Frontal cortex (tissue), 4 donors: Measurements from ENCODE around the gene WT1. TPM values are rescaled to one million over a fixed set of nuclear protein-coding genes. Genes with fewer than 3 reads are reported as not detected.
A peak's percentile ranks its signal among the peaks of the same experiment; 100 is the strongest.

Source experiments
- DNase-seq, 2 donors: peaks; one replicate each; pipeline ENCODE4 v3.0.0; 2012; ENCODE audit warnings: low spot score in 2 of 2
- FAIRE-seq: peaks from 2 replicates; lab custom pipeline; 2012; peaks lifted over from hg19 to GRCh38; lab: Jason Lieb, UNC
- total RNA-seq: library from RNA; depleted of rRNA; stranded (reverse); fragments of >200 nt; gene quantifications from one replicate; pipeline ENCODE4 v1.2.3, GENCODE V29; 2014
- donor health status: control.
- donor health status: control.
- donor health status: control.

Gene WT1
- total RNA-seq, 1 donor from 2014 or later, result not detected

GRCh38 chr11:32439501-32440210, 4.3 kb upstream of the WT1 start:
- FAIRE-seq, result no peak
- DNase-seq, result no peak

- DNase-seq (no peak), FAIRE-seq (no peak)
Observed at GRCh38 chr11:32438866-32439489, 3.6 kb upstream of the WT1 start.

- DNase-seq, result peak in 1 of 2 donors; percentile 16
- no peak for FAIRE-seq
Observed at GRCh38 chr11:32438346-32438865, 3.1 kb upstream of the WT1 start.

GRCh38 chr11:32437495-32438345, 2.4 kb upstream of the WT1 start:
- no peak for FAIRE-seq
- peak in 1 of 2 donors; percentile 19 for DNase-seq

GRCh38 chr11:32436751-32437494, 1.6 kb upstream of the WT1 start:
- FAIRE-seq, result no peak
- no peak for DNase-seq

- FAIRE-seq, result no peak
- peak in 1 of 2 donors; percentile 16 for DNase-seq
Observed at GRCh38 chr11:32435942-32436750, 807 bp upstream of the WT1 start.

GRCh38 chr11:32435152-32435480, 223 bp downstream of the WT1 start:
- FAIRE-seq, result no peak
- peak in 1 of 2 donors; percentile 26 for DNase-seq

- FAIRE-seq (no peak), DNase-seq (peak in 1 of 2 donors; percentile 22)
Observed at GRCh38 chr11:32434356-32435151, 785 bp downstream of the WT1 start.

GRCh38 chr11:32433914-32434355, 1.4 kb downstream of the WT1 start:
- DNase-seq, result peak in 1 of 2 donors; percentile 22
- FAIRE-seq, result no peak

GRCh38 chr11:32433101-32433913, 2.0 kb downstream of the WT1 start:
- no peak for DNase-seq
- no peak for FAIRE-seq

GRCh38 chr11:32432565-32432964, 2.8 kb downstream of the WT1 start:
- DNase-seq (no peak), FAIRE-seq (no peak)

- FAIRE-seq (no peak), DNase-seq (peak in 1 of 2 donors; percentile 28)
Observed at GRCh38 chr11:32430568-32431381, 4.6 kb downstream of the WT1 start.

GRCh38 chr11:32429477-32429876, 5.9 kb downstream of the WT1 start:
- FAIRE-seq, result no peak

GRCh38 chr11:32428665-32429303, 6.6 kb downstream of the WT1 start:
- no peak for DNase-seq
- no peak for FAIRE-seq

More at GRCh38 chr11:32429477-32429876, 5.9 kb downstream of the WT1 start:
- DNase-seq, result no peak

GRCh38 chr11:32427935-32428664, 7.2 kb downstream of the WT1 start:
- no peak for FAIRE-seq
- peak in 1 of 2 donors; percentile 6 for DNase-seq
